ENCODE measurements around the gene NEDD9. TPM values are rescaled to one million over a fixed set of nuclear protein-coding genes. Genes with fewer than 3 reads are reported as not detected.

Gene NEDD9
- total RNA-seq, 4 donors from 2014 or later = 19.8 to 49.4 (median 35.6) TPM

DNA sequence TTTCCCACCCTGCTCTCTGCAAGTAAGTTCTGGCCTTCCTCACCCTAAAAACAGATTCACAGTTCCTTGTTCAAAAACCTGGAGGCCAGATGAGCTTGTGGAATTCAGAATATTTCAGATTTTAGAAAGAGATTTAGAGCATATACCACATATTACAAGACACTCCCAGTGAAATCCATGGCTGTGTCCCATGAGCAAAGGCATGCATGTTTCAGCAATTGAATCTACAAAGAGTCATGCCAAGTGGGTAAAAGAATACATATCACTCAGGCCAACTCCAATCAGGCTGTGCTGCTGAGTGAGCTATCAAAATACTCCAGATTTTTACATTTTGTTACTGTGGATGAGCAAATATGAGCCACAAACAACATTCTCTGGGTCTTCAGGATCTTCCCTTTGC is 10.2 kb upstream of the NEDD9 start:
- DNase-seq = no peak
- H3K27ac ChIP-seq = no peak overlapping the region
- H3K4me1 ChIP-seq = no peaks in the 10 kb centered on the region
- intact Hi-C loops (cut with DNase I; ENCODE audit: low total_unique reads) = no loop called here
- H3K4me3 ChIP-seq = no peak overlapping the region
- H3K27me3 ChIP-seq = no peaks in the 10 kb centered on the region
- TF ChIP-seq, protein P1, sequence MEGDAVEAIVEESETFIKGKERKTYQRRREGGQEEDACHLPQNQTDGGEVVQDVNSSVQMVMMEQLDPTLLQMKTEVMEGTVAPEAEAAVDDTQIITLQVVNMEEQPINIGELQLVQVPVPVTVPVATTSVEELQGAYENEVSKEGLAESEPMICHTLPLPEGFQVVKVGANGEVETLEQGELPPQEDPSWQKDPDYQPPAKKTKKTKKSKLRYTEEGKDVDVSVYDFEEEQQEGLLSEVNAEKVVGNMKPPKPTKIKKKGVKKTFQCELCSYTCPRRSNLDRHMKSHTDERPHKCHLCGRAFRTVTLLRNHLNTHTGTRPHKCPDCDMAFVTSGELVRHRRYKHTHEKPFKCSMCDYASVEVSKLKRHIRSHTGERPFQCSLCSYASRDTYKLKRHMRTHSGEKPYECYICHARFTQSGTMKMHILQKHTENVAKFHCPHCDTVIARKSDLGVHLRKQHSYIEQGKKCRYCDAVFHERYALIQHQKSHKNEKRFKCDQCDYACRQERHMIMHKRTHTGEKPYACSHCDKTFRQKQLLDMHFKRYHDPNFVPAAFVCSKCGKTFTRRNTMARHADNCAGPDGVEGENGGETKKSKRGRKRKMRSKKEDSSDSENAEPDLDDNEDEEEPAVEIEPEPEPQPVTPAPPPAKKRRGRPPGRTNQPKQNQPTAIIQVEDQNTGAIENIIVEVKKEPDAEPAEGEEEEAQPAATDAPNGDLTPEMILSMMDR (IDR thresholded peaks at IDR 0.05 in 4 of 5, conservative IDR thresholded peaks at IDR 0.05 in 1 of 5) = no peak
- TF ChIP-seq POLR2A (IDR thresholded peaks at IDR 0.05) = no peak
- ATAC-seq = no peak
- no peaks in the 10 kb centered on the region for H3K9me3 ChIP-seq
- H3K36me3 ChIP-seq = no peaks in the 10 kb centered on the region
- in situ Hi-C loops (cut with MboI; ENCODE audit: low sequenced_read_pairs in 4 of 4) = no loop called here

DNA sequence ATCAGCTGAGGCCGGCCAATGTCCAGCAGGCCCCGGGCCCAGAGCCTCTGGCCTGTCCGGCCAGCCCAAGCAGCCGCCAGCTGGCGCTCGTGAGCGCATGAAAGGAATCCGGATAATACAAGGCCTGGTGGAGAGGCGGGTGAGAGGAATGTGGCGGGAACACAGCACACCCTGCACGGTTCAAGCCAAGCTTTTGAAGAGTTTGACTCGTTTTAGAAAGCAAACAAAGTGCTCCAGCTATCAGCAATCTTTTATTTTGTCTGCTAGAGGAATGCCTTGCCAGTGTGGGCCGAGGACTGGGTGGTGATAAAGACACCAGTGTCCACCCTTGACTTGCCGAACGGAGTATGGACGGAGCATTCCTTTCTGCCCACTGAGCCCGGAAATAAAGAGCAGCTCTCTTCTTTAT is 9.3 kb upstream of the NEDD9 start:
- TF ChIP-seq, protein P1 (IDR thresholded peaks at IDR 0.05 in 4 of 5, conservative IDR thresholded peaks at IDR 0.05 in 1 of 5) = peak; percentile 31 to 61 (median 34)
- no peak for TF ChIP-seq POLR2A (IDR thresholded peaks at IDR 0.05)
- intact Hi-C loops (cut with DNase I; ENCODE audit: low total_unique reads) = loop anchor here (1.0 to 2.0 kb wide), 2 partner anchors 69 to 254 kb away; no protein-coding TSS in a partner anchor
- in situ Hi-C loops (cut with MboI; ENCODE audit: low sequenced_read_pairs in 4 of 4) = no loop called here
- Histone ChIP-seq H3K4me3 (no peak overlapping the region), H3K27ac (no peak overlapping the region), H3K36me3 (no peaks in the 10 kb centered on the region), H3K27me3 (no peaks in the 10 kb centered on the region), H3K9me3 (no peaks in the 10 kb centered on the region), H3K4me1 (no peaks in the 10 kb centered on the region)
- peak in 1 of 2 donors; percentile 35 for DNase-seq
- no peak for ATAC-seq

DNA sequence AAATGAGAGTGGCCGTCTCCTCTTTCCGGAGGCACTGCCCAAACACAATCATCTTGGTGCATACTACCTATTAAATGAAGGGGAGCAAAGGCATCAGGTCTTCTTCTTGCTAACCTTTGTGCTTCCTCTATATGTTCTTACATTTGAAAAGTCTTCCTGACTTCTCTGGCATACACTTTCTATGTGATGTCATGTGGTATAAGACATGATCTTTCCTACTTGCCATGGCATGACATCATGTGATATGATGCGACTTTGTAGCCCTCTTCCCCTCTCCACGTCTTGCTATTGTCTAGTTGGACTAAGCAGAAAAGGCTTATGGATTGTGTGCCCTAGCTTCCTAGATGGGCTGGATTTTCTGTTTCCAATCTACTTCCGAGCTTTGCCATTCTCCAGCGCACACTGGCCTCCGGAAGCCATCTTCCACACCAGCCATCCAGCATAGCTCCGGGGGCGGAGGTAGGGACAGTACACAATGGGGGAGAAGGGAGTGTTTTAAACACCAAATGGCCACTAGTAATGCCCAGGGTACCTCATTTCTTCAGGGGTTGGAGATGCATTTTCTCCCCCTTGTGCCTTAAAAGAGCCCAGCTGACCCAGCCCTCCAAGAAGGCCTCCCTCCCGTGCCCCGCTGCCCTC is 8.8 kb upstream of the NEDD9 start:
- Histone ChIP-seq H3K27ac (no peak overlapping the region), H3K36me3 (no peaks in the 10 kb centered on the region), H3K9me3 (no peaks in the 10 kb centered on the region), H3K27me3 (no peaks in the 10 kb centered on the region), H3K4me1 (no peaks in the 10 kb centered on the region), H3K4me3 (no peak overlapping the region)
- no peak for TF ChIP-seq POLR2A (IDR thresholded peaks at IDR 0.05)
- TF ChIP-seq, protein P1 (IDR thresholded peaks at IDR 0.05 in 4 of 5, conservative IDR thresholded peaks at IDR 0.05 in 1 of 5) = no peak
- no peak for ATAC-seq
- in situ Hi-C loops (cut with MboI; ENCODE audit: low sequenced_read_pairs in 4 of 4) = no loop called here
- no peak for DNase-seq
- intact Hi-C loops (cut with DNase I; ENCODE audit: low total_unique reads) = loop anchor here (1.0 to 2.0 kb wide), 2 partner anchors 68 to 254 kb away; no protein-coding TSS in a partner anchor

DNA sequence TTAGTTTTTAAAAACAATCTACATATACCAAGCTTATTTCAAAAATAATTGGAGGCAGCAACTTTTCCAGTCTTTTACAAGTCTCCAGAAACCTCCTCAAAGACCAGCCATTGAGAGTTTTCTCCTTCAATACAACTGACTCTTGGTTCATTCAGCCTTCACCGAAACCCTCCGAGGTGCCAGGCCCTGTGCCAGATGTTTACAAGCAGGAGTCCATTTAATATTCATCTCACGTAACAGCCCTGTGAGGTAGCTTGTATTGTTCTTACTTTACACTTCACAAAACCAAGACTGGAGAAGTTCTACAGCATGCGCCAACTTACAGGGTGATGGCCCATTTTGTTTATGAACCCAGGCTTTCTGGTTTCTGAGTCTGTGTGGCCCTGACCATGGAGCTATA is 5.5 kb upstream of the NEDD9 start:
- DNase-seq = no peak
- Histone ChIP-seq H3K4me1 (peaks cover 0 to 6% of the 10 kb centered on the region in 2 donors), H3K4me3 (no peak overlapping the region), H3K27ac (no peak overlapping the region), H3K36me3 (no peaks in the 10 kb centered on the region), H3K27me3 (no peaks in the 10 kb centered on the region), H3K9me3 (no peaks in the 10 kb centered on the region)
- intact Hi-C loops (cut with DNase I; ENCODE audit: low total_unique reads) = loop anchor here (10.0 kb wide), 1 partner anchor 337 kb away; no protein-coding TSS in a partner anchor
- no peak for ATAC-seq
- TF ChIP-seq POLR2A (IDR thresholded peaks at IDR 0.05) = no peak
- TF ChIP-seq, protein P1 (IDR thresholded peaks at IDR 0.05 in 4 of 5, conservative IDR thresholded peaks at IDR 0.05 in 1 of 5) = no peak
- in situ Hi-C loops (cut with MboI; ENCODE audit: low sequenced_read_pairs in 4 of 4) = no loop called here

Measured in gastrocnemius medialis (tissue), 4 donors.